Activated effector memory CD4-positive, alpha-beta T cell treated with anti-CD3 and anti-CD28 coated beads, Interleukin-2, amount 50 U/mL, for 16 hours (primary cell): Measurements from ENCODE around the gene ARPC3.
"Not testable (repeated sequence)": the region's sequence is repeated elsewhere in the genome, so short reads cannot be mapped to it uniquely, and the experiment has no call there.

ENCODE experiments used
- DNase-seq: peaks from one replicate; pipeline ENCODE4 v3.0.0-alpha.2; 2020

ARPC3 gene

GRCh38 chr12:110449799-110450497 lies at the start of gene ARPC3:
ARPC3 (minus strand) TSS chr12:110450337; CDS start chr12:110450260, 77 bp downstream.
- DNase-seq, result peak; percentile 98

GRCh38 chr12:110498984-110499706 lies 49.0 kb upstream of the ARPC3 start:
- DNase-seq, result no peak

GRCh38 chr12:110475426-110475825 lies 25.3 kb upstream of the ARPC3 start:
- DNase-seq, result no peak

- peak; percentile 98 for DNase-seq
These were observed 18.3 kb upstream of the ARPC3 start, which contains the start of the genes FAM216A and GPN3 for GRCh38 chr12:110468214-110469048. FAM216A (plus strand) TSS chr12:110468845; CDS start chr12:110468876, 31 bp downstream. GPN3 (minus strand) TSS chr12:110468257; CDS start chr12:110468203, 54 bp downstream.

GRCh38 chr12:110467847-110468213 lies 17.7 kb upstream of the ARPC3 start:
- DNase-seq, result no peak

GRCh38 chr12:110466791-110467190 lies 16.7 kb upstream of the ARPC3 start:
- no peak for DNase-seq

- DNase-seq, result peak; percentile 50
These were observed 15.6 kb upstream of the ARPC3 start for GRCh38 chr12:110465765-110466164.

- peak; percentile 60 for DNase-seq
These were observed 14.9 kb upstream of the ARPC3 start for GRCh38 chr12:110465024-110465423.

GRCh38 chr12:110461189-110461588 lies 11.1 kb upstream of the ARPC3 start:
- DNase-seq, result not testable (repeated sequence)

GRCh38 chr12:110458756-110459155 lies 8.6 kb upstream of the ARPC3 start:
- no peak for DNase-seq

- DNase-seq, result no peak
These were observed 3.6 kb upstream of the ARPC3 start for GRCh38 chr12:110453569-110454296.

- no peak for DNase-seq
These were observed 1.1 kb upstream of the ARPC3 start for GRCh38 chr12:110451263-110451662.

- no peak for DNase-seq
These were observed 5.7 kb downstream of the ARPC3 start for GRCh38 chr12:110444455-110444854.

- no peak for DNase-seq
These were observed 13.9 kb downstream of the ARPC3 start for GRCh38 chr12:110436231-110436630.

- DNase-seq, result no peak
These were observed 18.1 kb downstream of the ARPC3 start for GRCh38 chr12:110431957-110432587.

GRCh38 chr12:110429676-110430075 lies 20.5 kb downstream of the ARPC3 start:
- not testable (repeated sequence) for DNase-seq

- DNase-seq, result no peak
These were observed 23.7 kb downstream of the ARPC3 start for GRCh38 chr12:110426406-110426805.

GRCh38 chr12:110424237-110424636 lies 25.9 kb downstream of the ARPC3 start:
- DNase-seq, result no peak

- DNase-seq, result no peak
These were observed 28.4 kb downstream of the ARPC3 start for GRCh38 chr12:110421701-110422100.

- DNase-seq, result no peak
These were observed 28.9 kb downstream of the ARPC3 start for GRCh38 chr12:110421159-110421661.

- not testable (repeated sequence) for DNase-seq
These were observed 29.5 kb downstream of the ARPC3 start for GRCh38 chr12:110420644-110421043.

GRCh38 chr12:110417113-110417512 lies 33.0 kb downstream of the ARPC3 start:
- DNase-seq, result not testable (repeated sequence)
